WTC11 (cell line): ENCODE data around the gene SMG7. TPM values are rescaled to one million over a fixed set of nuclear protein-coding genes. Genes with fewer than 3 reads are reported as not detected.
A peak's percentile ranks its signal among the peaks of the same experiment; 100 is the strongest.

ENCODE experiments used
- ATAC-seq: fragments of 200-7000 bp; cut with Tn5 transposase; 2 replicates; pipeline ENCODE4 v1.10.0; 2021; ENCODE audit warnings: mild to moderate bottlenecking, moderate library complexity
- CTCF ChIA-PET: fragments of 300-600 bp; sonication (Branson Sonifier 250); formaldehyde crosslinking; loops from one replicate; lab custom pipeline; 2021; ENCODE audit warnings: antibody characterized with exemption; lab: Charles Lee
- POLR2A ChIA-PET: fragments of 350-600 bp; sonication (Branson Sonifier 250); formaldehyde crosslinking; loops from one replicate; lab custom pipeline; 2021; ENCODE audit warnings: antibody characterized with exemption; lab: Charles Lee
- DNase-seq: peaks from one replicate; pipeline ENCODE4 v3.0.0; 2021; ENCODE audit warnings: low spot score
- H3K27ac Mint-ChIP-seq: 2 replicates; pipeline ENCODE4 v1.8.0; 2021; ENCODE audit warnings: mixed read lengths
- H3K27me3 Mint-ChIP-seq: 2 replicates; pipeline ENCODE4 v1.8.0; 2021; ENCODE audit warnings: low read depth, mild to moderate bottlenecking, moderate library complexity, mixed read lengths
- H3K36me3 Mint-ChIP-seq: 2 replicates; pipeline ENCODE4 v1.8.0; 2021; ENCODE audit warnings: mixed read lengths
- H3K4me1 Mint-ChIP-seq: 2 replicates; pipeline ENCODE4 v1.8.0; 2022; ENCODE audit warnings: mixed read lengths
- H3K4me3 Mint-ChIP-seq: 2 replicates; pipeline ENCODE4 v1.8.0; 2021; ENCODE audit warnings: mild to moderate bottlenecking, moderate library complexity, mixed read lengths
- H3K9me3 Mint-ChIP-seq: 2 replicates; pipeline ENCODE4 v1.8.0; 2021; ENCODE audit warnings: mixed read lengths
- ARID4B ChIP-seq: sonication (generic); formaldehyde crosslinking; IDR thresholded peaks from 2 replicates; pipeline ENCODE4 v1.8.0; 2023; ENCODE audit warnings: missing genetic modification reagents, mild to moderate bottlenecking, borderline replicate concordance
- CREB1 ChIP-seq: sonication (generic); formaldehyde crosslinking; IDR thresholded peaks from 2 replicates; pipeline ENCODE4 v1.8.0; 2023; ENCODE audit warnings: mild to moderate bottlenecking, missing genetic modification reagents
- ELF4 ChIP-seq: sonication (generic); formaldehyde crosslinking; IDR thresholded peaks from 2 replicates; pipeline ENCODE4 v1.8.1; 2022; ENCODE audit warnings: low read depth, mild to moderate bottlenecking, moderate library complexity, missing genetic modification reagents
- ETV6 ChIP-seq: sonication (generic); formaldehyde crosslinking; IDR thresholded peaks from 2 replicates; pipeline ENCODE4 v1.8.1; 2022; ENCODE audit warnings: mild to moderate bottlenecking, missing genetic modification reagents
- FOXP4 ChIP-seq: sonication (generic); formaldehyde crosslinking; IDR thresholded peaks from 2 replicates; pipeline ENCODE4 v1.8.0; 2022; ENCODE audit warnings: mild to moderate bottlenecking, missing genetic modification reagents
- GRHL2 ChIP-seq: fragments of 250-450 bp; sonication (Bioruptor Pico); IDR thresholded peaks from 2 replicates; pipeline ENCODE4 v1.8.0; 2022; ENCODE audit warnings: mild to moderate bottlenecking, moderate library complexity; ENCODE audit not compliant: insufficient replicate concordance, severe bottlenecking
- JUN ChIP-seq: sonication (generic); formaldehyde crosslinking; IDR thresholded peaks from 2 replicates; pipeline ENCODE4 v1.8.0; 2023; ENCODE audit warnings: mild to moderate bottlenecking, missing genetic modification reagents
- MYBL2 ChIP-seq: sonication (generic); formaldehyde crosslinking; IDR thresholded peaks from 2 replicates; pipeline ENCODE4 v1.8.1; 2023; ENCODE audit warnings: mild to moderate bottlenecking, moderate library complexity, missing genetic modification reagents
- NR2C2 ChIP-seq: sonication (generic); formaldehyde crosslinking; IDR thresholded peaks from 2 replicates; pipeline ENCODE4 v1.8.0; 2022; ENCODE audit warnings: mild to moderate bottlenecking, missing genetic modification reagents
- PRRX2 ChIP-seq: fragments of 250-450 bp; sonication (Bioruptor Pico); IDR thresholded peaks from 2 replicates; pipeline ENCODE4 v1.8.0; 2021; ENCODE audit warnings: mild to moderate bottlenecking
- SMAD4 ChIP-seq: sonication (generic); formaldehyde crosslinking; IDR thresholded peaks from 2 replicates; pipeline ENCODE4 v1.8.0; 2022; ENCODE audit warnings: mild to moderate bottlenecking, missing genetic modification reagents
- TEAD4 ChIP-seq: sonication (generic); formaldehyde crosslinking; IDR thresholded peaks from 2 replicates; pipeline ENCODE4 v1.8.0; 2022; ENCODE audit warnings: mild to moderate bottlenecking, missing genetic modification reagents
- ZBTB21 ChIP-seq: sonication (generic); formaldehyde crosslinking; IDR thresholded peaks from 2 replicates; pipeline ENCODE4 v1.8.1; 2023; ENCODE audit warnings: mild to moderate bottlenecking, missing genetic modification reagents, borderline replicate concordance
- ZNF121 ChIP-seq: sonication (generic); formaldehyde crosslinking; IDR thresholded peaks from 2 replicates; pipeline ENCODE4 v1.8.0; 2023; ENCODE audit warnings: missing genetic modification reagents
- ZNF263 ChIP-seq: sonication (generic); formaldehyde crosslinking; IDR thresholded peaks from 2 replicates; pipeline ENCODE4 v1.8.1; 2022; ENCODE audit warnings: low read depth, mild to moderate bottlenecking, moderate library complexity, missing genetic modification reagents
- ZNF416 ChIP-seq: fragments of 250-450 bp; sonication (Bioruptor Pico); IDR thresholded peaks from 2 replicates; pipeline ENCODE4 v1.9.0; 2021; ENCODE audit warnings: mild to moderate bottlenecking, inconsistent platforms
- total RNA-seq: library from RNA; stranded (reverse); gene quantifications from 3 replicates; pipeline ENCODE4 v1.2.3, GENCODE V29; 2021
- TF ChIP-seq, protein P1 (sequence below): fragments of 250-450 bp; sonication (Bioruptor Pico); IDR thresholded peaks from 2 replicates; pipeline ENCODE4 v1.9.0; 2021; ENCODE audit warnings: moderate library complexity, mild to moderate bottlenecking, inconsistent platforms, borderline replicate concordance
- TF ChIP-seq, protein P2 (sequence below): fragments of 250-450 bp; sonication (Bioruptor Pico); IDR thresholded peaks from 2 replicates; pipeline ENCODE4 v1.9.0; 2021; ENCODE audit warnings: mild to moderate bottlenecking, borderline replicate concordance
- TF ChIP-seq, protein P3 (sequence below): fragments of 250-450 bp; sonication (Bioruptor Pico); IDR thresholded peaks from 2 replicates; pipeline ENCODE4 v1.8.0; 2021; ENCODE audit warnings: mild to moderate bottlenecking

SMG7 gene
- total RNA-seq, 1 experiment from 2014 or later, result 57.8 TPM

GRCh38 chr1:183512450-183512849, 40.2 kb downstream of the SMG7 start:
- H3K27ac Mint-ChIP-seq, result peak overlapping the region; percentile 44; the same call in 1 of the 2 replicates
- CTCF ChIA-PET, result no interaction called here
- TF ChIP-seq PRRX2 (CRISPR knock-in tag), result no peak
- no peak for TF ChIP-seq ELF4
- no peak for TF ChIP-seq GRHL2 (CRISPR knock-in tag)
- no peak for TF ChIP-seq NR2C2 (CRISPR knock-in tag)
- TF ChIP-seq, all 79 proteins: peak for 0
- Mint-ChIP-seq H3K9me3 (no peaks in the 10 kb centered on the region), H3K4me3 (no peak overlapping the region), H3K36me3 (peaks cover 1% of the 10 kb centered on the region; the same call in 1 of the 2 replicates), H3K4me1 (peaks cover 24% of the 10 kb centered on the region), H3K27me3 (no peaks in the 10 kb centered on the region)
- POLR2A ChIA-PET, result no interaction called here
- ATAC-seq (no peak), DNase-seq (no peak)

- ChIA-PET CTCF (no interaction called here), POLR2A (no interaction called here)
- TF ChIP-seq, protein P1, sequence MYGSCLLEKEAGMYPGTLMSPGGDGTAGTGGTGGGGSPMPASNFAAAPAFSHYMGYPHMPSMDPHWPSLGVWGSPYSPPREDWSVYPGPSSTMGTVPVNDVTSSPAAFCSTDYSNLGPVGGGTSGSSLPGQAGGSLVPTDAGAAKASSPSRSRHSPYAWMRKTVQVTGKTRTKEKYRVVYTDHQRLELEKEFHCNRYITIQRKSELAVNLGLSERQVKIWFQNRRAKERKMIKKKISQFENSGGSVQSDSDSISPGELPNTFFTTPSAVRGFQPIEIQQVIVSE (CRISPR knock-in tag), result no peak
- no peak for TF ChIP-seq ZNF416 (CRISPR knock-in tag)
- no peak for TF ChIP-seq ETV6 (CRISPR knock-in tag)
- no peak for TF ChIP-seq FOXP4 (CRISPR knock-in tag)
- TF ChIP-seq ZBTB21 (CRISPR knock-in tag), result no peak
- no peak for TF ChIP-seq ARID4B (CRISPR knock-in tag)
- TF ChIP-seq CREB1 (CRISPR knock-in tag), result no peak
- TF ChIP-seq GRHL2 (CRISPR knock-in tag), result no peak
- no peak for TF ChIP-seq ZNF263
- no peak for TF ChIP-seq SMAD4 (CRISPR knock-in tag)
- no peak for TF ChIP-seq ZNF121 (CRISPR knock-in tag)
- TF ChIP-seq NR2C2 (CRISPR knock-in tag), result no peak
- Mint-ChIP-seq H3K9me3 (no peaks in the 10 kb centered on the region), H3K4me3 (no peak overlapping the region), H3K4me1 (peaks cover 24% of the 10 kb centered on the region), H3K36me3 (peaks cover 11% of the 10 kb centered on the region; the same call in 1 of the 2 replicates), H3K27me3 (no peaks in the 10 kb centered on the region), H3K27ac (no peak overlapping the region; the same call in 1 of the 2 replicates)
- no peak for ATAC-seq
- DNase-seq, result no peak
Observed at GRCh38 chr1:183514235-183514634, 41.9 kb downstream of the SMG7 start.

DNA sequence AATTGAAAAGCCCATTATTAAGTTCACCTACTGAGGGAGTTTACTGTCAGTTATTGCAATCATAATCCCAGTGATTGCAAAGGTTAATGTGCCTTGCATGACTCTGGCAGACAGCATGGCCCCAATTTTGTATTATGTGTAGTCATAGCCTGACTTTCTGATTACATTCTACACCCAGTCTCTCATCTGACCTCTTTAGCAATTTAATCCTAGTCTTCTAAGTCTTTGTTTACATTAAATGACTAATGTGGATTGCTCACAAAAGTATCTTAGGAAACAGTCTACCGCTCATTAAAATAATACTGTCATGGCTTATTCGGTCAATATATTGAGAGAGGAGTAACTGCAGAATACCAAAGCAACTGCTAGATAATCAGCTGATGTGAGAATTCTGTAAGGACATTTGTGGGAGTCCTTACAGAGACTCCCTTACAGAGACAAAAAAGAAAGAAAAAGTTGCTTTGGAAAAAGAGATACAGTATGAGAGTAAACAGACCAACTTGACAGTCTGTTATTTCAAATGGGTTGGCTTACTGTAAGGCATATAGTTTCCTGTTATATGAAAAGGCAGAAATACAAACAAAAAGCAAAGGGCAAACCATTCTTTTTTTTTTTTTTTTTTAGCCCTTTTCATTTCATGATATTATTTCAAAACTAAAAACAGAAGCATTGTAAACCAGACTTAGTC, 42.8 kb downstream of the SMG7 start:
- H3K27me3 Mint-ChIP-seq, result no peaks in the 10 kb centered on the region
- no peak overlapping the region for H3K4me3 Mint-ChIP-seq
- ATAC-seq, result no peak
- ChIA-PET POLR2A (no interaction called here), CTCF (no interaction called here)
- peaks cover 15% of the 10 kb centered on the region for H3K36me3 Mint-ChIP-seq
- no peak overlapping the region; the same call in 1 of the 2 replicates for H3K27ac Mint-ChIP-seq
- H3K4me1 Mint-ChIP-seq, result peaks cover 24% of the 10 kb centered on the region
- no peak for DNase-seq
- H3K9me3 Mint-ChIP-seq, result no peaks in the 10 kb centered on the region
- TF ChIP-seq MYBL2 (CRISPR knock-in tag) (no peak), TEAD4 (CRISPR knock-in tag) (no peak), JUN (no peak)
- TF ChIP-seq, protein P2, sequence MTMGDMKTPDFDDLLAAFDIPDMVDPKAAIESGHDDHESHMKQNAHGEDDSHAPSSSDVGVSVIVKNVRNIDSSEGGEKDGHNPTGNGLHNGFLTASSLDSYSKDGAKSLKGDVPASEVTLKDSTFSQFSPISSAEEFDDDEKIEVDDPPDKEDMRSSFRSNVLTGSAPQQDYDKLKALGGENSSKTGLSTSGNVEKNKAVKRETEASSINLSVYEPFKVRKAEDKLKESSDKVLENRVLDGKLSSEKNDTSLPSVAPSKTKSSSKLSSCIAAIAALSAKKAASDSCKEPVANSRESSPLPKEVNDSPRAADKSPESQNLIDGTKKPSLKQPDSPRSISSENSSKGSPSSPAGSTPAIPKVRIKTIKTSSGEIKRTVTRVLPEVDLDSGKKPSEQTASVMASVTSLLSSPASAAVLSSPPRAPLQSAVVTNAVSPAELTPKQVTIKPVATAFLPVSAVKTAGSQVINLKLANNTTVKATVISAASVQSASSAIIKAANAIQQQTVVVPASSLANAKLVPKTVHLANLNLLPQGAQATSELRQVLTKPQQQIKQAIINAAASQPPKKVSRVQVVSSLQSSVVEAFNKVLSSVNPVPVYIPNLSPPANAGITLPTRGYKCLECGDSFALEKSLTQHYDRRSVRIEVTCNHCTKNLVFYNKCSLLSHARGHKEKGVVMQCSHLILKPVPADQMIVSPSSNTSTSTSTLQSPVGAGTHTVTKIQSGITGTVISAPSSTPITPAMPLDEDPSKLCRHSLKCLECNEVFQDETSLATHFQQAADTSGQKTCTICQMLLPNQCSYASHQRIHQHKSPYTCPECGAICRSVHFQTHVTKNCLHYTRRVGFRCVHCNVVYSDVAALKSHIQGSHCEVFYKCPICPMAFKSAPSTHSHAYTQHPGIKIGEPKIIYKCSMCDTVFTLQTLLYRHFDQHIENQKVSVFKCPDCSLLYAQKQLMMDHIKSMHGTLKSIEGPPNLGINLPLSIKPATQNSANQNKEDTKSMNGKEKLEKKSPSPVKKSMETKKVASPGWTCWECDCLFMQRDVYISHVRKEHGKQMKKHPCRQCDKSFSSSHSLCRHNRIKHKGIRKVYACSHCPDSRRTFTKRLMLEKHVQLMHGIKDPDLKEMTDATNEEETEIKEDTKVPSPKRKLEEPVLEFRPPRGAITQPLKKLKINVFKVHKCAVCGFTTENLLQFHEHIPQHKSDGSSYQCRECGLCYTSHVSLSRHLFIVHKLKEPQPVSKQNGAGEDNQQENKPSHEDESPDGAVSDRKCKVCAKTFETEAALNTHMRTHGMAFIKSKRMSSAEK (CRISPR knock-in tag), result no peak
- TF ChIP-seq, protein P3, sequence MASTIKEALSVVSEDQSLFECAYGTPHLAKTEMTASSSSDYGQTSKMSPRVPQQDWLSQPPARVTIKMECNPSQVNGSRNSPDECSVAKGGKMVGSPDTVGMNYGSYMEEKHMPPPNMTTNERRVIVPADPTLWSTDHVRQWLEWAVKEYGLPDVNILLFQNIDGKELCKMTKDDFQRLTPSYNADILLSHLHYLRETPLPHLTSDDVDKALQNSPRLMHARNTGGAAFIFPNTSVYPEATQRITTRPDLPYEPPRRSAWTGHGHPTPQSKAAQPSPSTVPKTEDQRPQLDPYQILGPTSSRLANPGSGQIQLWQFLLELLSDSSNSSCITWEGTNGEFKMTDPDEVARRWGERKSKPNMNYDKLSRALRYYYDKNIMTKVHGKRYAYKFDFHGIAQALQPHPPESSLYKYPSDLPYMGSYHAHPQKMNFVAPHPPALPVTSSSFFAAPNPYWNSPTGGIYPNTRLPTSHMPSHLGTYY, result no peak
